CD4-positive, alpha-beta T cell treated with Interleukin-15 for 4 hours (primary cell): ENCODE results near the gene ITPR1.

Experiments
- DNase-seq: peaks from one replicate; pipeline ENCODE4 v3.0.0-alpha.2; 2020; ENCODE audit warnings: low spot score

ITPR1 gene

DNA sequence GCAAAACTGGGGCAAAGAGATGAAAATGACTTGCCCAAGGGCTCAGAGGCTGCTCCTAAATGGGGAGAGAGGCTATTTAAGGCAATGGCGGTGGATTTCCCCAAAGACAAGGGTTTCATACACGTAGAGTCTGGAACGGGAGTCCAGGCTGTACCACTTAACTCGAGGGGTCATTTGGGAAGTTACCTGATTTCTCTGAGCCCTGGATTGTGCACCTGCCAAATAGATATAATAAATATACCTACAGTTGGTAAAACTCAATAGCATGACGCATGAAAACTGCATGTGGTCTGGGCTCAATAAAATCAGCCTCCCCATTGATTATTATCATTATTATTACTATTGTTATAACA lies 1.3 kb upstream of the ITPR1 start:
- DNase-seq: no peak

DNA sequence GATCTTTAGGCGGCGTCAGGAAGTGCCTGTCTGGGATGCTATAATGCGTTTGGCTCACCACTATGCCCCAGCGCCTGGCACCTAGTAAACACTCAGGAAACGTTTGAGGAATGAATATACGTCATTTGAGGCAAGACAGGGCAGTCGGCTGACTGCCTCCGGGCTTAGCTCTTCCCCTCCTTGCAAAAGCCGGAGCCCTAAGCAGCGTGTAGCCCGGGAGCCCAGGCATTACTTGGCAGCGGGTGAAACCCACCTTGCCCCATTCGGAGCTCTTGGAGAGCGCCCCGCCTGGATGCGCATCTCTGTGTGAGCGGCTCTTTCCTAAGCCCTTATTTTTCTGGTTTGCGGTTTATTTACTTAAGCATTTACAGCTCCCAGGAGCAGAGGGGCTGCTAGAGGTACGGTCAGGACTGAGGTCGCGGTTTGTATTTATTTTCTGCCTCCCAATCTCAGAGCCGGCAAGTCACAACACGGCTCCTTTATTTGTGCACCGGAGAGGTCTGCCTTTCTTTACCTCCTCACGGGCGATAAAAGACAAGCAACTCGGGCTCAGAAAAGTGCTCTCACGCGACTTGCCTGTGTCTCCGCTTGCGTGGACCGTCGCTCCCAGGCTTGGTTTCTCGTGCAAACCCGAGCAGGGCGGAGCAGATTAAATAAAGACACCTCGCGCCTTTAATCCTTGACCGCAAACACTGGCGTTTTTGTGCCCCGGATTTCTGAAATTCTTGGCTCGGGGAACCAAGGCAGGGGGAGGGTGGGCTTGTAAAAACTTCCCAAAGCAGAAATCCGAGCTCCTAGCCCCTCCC lies 737 bp upstream of the ITPR1 start:
- peak; percentile 34 for DNase-seq

DNA sequence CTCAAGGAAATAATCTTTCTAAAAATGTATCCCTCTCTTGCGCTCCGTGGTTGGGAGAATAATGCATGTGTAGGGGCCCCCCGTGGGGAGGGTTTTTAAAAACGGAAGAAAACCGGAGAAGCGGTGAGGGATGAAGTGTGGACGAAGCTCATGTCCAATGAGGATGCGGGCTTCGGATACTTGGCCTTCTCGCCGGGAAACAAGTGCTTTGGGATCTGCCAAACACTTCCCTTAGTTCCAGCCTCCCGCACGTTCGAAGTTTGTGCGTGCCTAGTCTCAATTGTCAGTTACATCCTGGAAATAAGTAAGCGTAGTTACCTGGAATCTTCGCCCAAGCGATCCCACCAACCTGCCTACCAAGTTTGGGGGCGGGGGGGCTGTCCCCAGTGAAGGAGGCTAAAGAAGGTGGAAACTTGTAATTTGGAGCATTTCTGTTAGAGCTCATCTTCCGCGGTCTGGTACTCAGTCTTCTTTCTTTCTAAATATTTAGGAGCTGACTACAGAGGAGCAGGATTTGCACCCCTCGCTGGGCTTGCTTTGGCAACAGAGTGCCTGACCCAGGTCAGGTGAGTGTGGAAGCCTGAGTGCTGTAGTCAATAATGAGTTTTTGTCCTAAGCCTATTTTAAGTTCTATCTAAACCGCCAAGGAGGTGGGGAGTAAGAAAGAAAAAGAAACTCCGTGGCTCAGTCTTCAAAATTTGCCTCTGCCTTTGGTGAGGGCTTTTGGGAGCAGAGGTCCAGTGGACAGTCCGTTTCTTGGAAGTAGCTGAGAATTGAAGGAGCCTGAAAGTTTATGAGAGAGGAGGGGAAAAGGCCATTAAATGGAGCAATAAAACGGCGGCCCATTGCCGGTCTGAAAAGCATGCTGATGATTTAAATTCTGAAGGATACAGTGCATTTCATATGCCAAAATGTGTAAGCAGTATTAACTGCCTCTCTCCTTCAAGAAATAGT lies 1.1 kb downstream of the ITPR1 start:
- DNase-seq: no peak

DNA sequence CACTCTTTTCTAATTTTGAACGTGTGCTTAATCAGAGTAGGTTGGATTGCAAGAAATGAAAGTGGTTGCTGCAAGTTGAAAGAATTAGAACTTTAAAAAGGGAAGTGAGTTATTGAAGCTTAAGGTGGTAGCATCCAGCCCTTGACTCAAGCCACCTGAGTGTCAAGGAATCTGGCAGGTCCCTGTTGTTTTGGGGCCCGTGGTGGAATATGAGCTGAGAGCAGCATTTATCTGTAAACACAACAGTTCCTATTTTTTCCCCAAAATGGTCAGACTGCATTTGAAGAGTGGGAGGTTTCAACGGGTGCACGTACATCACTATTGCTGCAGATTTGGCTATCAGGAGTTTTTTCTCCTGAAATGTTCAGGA lies 1.7 kb downstream of the ITPR1 start:
- no peak for DNase-seq

DNA sequence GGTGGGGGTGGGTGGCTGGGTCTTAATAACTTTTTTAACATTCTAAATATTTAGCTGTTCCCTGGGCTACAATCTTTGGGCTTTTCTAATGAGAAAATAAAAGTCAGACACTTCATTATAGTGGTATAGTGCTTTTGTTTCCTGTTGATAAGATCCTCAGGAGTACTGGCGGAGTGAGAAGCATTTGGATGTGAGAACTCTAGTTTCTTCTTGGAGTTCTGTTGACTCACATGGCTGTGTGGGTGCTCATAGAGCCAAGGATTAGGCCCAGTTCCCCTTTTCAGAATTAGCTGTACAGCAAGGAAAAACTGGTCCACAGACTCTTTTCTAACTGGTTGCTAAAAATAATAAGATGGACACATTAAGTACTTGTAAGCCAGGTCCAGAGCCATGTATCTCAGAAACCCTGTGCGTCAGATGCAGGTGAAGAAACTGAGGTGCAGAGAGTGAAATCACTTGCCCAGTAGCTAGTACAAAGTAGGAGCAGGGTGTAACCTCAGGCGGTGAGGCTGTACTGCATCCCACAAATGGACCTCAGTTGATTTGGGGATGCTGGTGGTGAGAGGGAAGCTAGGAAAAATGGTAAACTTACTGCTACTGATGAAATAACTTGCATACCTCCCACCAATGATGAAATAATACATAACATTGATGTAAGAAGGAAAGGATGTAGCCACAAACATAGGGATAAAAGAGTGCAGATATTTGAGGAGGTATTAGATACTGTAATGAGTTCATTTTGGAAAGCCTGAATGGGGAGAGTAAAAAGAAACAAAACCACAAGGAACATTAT lies 2.3 kb downstream of the ITPR1 start:
- no peak for DNase-seq

DNA sequence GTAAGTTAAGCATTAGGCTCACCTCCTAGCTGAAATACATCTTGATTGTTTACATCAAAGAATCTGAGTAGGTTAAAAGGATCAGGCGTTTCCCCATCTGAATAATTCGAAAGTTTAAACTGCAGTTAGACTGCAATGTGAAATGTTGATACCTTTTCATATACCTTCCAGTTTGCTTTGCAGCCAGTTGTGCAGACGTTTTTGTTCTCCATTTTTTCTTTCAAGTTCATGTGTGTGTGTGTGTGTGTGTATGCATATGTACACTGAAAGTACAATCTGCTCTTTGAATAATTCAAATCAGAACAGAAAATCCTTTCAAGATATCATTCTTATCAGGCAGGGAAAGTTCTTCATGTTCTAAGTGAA lies 2.9 kb downstream of the ITPR1 start:
- no peak for DNase-seq

DNA sequence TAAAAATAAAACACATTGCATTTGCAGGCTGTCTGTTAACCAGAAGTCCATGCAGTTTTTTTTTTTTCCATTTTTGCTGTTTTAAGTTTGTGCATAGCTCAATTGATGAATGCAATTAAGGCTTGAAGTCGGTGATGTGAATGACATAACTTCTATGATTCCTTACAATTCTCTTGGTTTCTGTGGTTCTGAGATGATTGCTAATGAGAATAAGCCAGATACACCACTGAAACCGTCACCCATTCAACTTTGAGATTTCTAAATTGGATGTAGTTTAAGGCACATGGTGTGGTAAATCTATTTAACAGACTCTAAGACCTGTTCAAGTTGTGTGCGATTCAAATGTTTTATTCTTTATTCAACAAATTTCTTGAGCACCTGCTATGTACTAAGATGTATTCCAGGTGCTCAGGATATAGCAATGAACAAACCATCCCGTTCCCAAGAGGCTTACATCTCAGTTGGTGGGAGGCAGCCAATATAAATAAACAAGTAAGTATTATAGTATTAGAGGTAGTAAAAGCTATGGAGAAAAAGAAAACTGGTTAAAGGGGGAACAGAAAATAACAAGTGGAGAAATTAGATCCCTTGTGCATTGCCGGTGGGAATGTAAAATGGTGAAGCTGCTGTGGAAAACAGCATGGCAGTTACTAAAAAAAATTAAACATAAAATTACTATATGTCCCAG lies 4.0 kb downstream of the ITPR1 start:
- no peak for DNase-seq

DNA sequence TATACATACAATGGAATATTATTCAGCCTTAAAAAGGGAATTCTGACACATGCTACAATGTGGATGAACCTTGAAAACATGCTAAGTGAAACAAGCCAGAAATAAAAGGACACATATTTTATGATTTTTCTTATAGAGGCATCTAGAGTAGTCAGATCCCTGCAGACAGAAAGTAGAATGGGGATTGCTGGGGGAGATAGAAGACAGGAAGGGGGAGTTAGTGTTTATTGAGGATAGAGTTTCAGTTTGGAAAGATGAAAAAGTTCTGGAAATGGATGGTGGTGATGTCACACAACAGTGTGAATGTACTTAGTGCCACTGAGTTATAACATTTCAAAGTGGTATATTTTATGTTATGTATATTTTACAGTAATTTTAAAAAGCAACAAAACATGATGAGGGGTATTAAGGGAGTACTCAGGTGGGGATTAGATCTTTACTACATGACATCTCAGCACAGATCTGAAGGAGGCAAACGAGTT lies 4.7 kb downstream of the ITPR1 start:
- no peak for DNase-seq

DNA sequence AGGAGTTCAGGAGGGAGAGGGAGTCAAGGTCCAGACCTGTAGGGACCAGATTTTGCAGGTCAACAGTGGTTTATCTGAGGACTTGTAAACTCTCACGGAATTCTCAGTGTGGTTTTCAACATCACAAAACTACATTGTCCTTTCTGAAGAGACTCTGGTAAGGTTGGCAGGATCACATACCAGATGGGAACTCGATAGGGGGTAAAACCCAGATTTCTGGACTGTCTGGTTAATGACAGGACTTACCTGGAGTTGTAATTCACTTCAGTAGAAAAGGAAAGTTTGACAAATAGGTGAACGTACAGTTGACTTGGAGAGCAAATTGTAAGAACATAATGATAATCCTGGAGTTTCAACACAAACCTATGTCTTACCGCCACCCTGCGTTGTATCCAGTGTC lies 5.3 kb downstream of the ITPR1 start:
- DNase-seq: no peak

DNA sequence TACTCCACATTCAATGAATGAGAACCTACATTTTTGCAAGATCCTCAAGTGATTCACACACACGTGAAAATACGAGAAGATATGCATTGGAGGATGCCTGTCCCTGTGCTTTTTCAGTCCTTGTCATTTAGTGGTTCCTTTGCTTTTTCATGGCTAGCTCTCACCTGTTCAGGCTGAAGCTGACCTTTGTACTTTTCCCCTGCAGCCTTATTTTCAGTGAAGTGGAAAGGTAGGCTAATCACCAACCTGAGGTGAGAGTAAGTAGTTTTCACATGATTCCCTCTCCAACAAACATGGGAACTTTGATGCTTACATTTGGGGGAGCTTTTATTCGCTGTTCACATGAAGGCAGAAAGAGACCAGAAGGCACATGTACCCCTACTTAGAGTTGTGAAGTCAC lies 8.3 kb downstream of the ITPR1 start:
- DNase-seq: no peak

DNA sequence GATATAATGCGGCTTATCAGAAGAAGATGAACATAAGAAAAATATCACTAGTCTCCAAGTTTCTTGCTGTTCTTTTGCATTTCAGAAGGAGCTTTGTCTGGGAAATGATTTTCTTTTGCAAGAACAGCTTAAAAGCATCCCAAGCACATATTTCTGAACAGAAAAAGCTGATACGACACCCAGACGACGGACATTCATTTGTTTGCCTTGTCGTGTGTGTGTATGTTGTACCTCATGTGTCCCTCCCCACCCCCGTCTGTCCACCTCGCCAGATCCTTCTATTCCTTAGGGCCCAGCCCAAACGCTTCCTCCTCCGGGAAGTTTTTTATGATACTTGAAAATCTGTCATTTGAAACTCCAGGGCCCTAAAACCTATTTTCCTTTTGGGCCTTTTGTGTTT lies 8.8 kb downstream of the ITPR1 start:
- DNase-seq: no peak

DNA sequence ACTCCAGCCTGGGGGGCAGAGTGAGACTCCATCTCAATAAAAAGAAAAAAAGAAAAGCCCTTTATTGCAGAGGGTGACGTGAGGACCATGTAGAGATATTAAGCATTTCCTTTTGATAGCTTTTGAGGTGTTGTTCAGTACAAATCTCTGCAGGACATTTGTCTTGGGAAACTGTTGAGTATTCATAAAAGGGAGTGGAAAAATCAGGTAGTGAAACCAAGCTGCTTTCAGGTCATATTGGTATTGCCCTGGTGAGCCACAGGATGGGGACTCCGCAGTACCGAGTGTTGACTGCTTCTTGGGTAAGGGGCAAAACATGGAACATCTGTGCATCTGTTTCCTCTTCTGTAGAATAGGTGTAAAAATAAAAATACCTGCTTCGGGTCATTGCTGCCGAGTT lies 9.9 kb downstream of the ITPR1 start:
- DNase-seq: no peak

DNA sequence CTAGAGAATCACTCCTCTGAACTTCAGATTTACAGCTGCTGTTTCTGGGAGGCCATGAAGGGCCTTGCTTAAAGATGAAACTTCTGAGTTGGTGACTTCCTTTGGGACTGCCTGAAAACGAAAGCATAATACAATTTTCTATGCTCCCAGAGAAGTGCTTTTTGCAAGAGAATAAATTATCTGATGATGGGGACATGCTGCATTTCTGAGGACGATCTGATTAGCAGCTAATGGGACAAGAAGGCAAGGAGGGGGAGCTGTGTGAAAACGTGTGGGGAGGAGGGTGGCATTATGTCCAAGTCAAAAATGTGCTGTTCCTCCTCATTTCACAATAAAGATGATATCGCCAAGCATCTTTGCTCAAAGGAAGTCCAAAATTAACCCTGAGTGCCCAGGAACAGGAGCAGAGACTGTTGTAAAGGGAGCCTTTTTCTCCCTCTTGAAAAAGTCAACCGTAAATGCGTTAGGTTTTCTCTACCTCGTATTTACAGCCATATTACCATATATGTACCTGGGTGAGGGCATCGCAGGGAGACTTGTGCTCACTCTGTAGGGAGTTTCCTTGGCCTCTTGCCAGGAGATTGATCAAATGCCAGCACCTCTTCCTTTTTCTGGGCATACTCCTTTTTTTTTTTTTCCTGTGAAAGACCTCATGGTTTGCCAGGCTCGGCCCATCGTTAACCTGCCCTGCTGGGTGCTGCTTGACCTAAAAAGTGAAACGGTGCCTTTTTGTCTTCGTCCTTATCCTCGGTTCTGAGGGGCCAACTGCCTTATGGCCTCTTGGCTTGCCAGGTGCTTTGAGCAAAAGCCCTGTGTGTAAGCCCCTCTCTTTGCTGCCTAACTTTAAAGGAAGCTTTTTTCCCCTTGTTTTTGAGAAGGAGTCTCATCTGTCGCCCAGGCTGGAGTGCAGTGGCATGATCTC lies 11.5 kb downstream of the ITPR1 start:
- DNase-seq: peak; percentile 58

DNA sequence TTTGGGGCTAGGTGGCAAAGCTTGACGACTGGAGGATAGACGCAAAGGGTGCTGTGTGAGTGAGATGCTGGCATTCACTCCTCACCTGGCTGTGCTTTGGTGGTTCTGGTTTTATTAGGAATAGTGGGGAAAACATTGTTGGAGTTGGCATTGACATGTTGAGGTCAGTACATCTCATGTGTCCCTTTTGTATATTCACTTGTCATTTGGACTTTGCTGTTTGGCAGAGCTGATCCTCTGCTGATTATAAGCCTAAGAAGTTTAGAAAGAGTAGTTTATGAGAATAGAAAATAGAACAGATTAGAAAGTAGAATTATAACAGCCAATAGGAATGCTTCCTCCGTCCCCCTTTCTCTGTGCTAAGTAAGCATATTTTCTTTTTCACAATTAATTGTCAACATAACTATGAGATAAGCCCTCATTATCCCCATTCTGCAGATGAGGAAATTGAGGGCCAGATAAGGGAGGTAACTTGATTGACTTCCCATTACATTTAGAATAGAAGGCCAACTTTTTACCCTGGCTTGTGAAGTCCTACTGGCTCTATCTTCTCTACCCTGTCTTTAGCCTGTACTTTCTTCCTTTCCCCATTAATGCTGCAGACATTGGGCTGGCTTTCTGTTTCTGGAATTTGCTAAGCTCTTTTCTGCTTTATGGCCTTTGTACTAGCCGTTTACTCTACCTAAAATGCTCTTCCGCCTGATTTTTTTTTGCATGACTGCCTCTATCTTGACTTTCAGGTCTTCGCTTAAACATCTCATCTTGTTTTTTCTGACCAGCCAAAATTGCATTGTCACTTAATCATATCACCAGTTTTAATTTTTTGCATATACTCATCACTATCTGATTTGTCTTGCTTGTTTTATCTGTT lies 12.8 kb downstream of the ITPR1 start:
- DNase-seq: no peak

DNA sequence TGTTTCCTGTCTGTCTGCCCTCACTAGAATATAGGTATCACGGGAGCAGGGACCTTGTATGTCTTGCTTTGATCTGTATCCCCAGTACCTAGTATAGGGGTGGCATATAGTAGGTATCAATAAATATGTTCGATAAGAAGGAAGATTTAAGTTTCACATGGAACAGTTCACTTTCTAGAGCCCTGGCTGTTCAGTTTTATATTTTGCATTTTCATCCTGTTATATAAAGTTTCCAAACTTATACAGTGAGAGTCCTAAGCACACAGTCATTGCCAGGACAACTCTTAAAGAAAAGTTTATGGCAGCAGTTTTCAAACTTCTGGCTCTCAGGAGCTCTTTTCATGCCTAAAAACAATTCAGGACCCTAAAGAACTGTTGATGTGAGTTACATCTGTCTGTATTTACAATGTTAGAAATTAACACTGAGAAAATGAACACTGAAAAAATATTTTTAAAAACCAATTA lies 13.4 kb downstream of the ITPR1 start:
- DNase-seq: no peak

DNA sequence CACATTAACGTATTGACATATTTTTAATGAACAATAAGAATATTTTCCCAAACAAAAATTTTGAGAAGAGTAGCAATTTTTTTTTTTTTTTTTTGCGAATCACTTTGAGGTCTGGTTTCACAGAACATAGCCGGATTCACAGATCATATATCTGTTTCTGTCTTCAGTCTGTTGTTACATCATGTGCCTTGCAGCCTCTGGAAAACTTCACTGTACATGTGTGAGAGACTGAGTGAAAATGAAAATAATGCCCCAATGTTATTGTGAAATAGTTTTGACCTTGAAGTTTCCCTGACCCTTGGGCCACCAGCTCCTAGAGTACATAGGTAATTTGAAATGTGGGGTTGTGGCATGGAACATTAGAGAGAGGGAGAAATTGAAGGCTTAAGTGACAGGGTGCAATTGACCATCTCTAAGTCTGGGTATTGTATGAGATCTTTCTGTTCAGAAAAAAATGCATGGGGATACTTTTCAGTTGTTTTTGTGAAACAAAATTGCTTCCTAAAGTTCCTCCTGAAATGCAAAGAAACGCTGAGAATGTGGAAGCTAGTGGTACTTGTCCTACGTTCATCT lies 14.0 kb downstream of the ITPR1 start:
- DNase-seq: no peak

DNA sequence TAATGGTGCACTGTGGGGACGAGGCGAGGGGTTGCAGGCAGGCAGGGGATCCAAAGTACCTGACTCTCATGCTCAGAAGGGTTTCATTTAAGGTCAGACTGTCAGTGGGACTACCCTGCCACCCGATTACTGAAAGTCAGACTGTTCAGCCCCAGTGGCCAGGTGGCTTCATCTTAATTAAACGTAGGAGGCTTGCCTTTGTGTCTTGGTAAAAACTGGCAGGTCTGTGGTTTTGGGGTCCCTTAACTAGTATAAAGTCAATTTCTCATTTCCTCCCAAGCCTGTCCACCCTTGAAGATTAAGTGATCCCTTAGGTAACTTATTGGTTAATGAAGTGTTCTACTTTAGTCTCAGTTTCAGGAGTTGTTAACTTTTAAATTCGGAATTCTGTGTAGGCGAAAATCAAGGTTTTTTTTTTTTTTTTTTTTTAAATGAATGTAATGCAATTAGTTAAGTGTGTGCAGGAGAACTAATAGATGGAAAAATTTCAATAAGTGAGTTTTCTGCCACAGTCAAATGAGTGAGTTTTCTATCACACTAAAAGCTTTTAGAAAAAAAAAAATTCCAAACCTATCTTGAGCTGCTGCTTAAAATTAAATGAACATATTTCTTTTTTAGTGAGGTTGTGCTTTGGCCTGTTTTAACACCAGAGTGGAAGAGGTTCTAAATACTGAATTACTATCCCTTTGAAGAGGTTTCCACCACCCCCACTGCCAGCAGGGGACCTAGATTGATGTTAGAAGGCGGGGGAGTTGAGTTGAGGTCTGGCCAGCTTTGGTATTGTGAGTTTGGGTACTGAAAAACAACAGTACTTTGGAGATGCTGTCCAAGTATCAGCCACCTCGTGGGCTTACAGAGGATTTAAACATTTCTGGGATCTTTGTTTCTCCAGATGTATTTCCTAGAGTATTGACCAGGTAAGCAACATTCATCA lies 15.2 kb downstream of the ITPR1 start:
- DNase-seq: no peak

DNA sequence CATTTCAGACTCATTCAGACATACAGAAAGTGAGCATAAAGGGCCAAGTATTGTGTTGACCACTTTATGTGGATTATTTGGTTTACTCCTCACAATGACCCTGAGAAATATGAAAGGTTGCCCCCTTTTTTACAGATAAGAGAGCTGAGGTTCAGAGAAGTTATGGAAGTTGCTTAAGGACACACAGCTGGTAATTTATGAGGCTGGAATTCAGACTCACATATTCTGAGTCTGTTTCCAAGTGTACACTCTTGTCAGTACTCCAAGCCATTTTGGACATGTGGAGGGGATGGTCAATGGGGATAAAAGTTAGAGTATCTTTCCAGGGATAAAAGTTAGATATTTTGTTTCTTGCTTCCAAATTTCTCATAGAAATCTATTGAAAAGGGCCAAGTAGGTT lies 15.9 kb downstream of the ITPR1 start:
- no peak for DNase-seq
